ENCODE data around the gene ATP2C1.

The ATP2C1 gene

DNA sequence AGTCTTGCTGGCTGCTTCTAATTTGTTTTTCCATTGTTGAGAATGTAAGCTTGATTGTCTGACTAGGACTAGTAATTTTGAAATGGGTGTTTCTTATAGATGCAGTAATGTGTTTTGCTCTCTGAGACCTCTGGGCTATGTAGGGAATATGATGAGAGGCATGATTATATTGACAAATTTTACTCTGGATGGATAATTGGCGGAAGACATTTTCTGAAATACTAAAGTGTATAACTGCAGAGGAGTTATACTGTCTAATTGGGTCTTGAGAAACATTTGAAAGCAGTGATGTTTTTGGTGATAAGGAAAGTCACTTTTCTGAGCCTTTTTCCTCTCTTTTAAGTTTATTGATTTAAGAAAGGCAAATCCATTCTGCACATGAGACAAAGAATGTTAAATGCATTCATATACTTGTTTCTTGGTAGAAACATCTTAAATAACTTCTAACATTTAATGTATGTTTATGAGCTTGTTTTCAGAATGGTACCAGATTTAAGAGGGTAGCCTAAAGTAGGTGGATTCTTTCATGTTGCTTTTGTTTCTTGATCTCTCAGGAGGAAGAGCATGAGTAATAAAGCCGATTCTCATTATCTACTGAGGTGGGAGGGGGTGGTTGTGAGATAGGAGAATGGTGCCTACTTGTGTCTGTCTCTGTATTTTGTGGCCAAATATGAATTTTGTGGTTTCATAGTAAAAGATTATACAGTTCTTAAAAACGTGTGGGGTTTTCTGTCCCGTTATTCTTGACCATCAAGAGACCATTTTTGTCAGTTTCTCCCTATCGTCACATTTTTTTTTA is 2.0 kb downstream of the ATP2C1 start:
- no peak for DNase-seq

DNA sequence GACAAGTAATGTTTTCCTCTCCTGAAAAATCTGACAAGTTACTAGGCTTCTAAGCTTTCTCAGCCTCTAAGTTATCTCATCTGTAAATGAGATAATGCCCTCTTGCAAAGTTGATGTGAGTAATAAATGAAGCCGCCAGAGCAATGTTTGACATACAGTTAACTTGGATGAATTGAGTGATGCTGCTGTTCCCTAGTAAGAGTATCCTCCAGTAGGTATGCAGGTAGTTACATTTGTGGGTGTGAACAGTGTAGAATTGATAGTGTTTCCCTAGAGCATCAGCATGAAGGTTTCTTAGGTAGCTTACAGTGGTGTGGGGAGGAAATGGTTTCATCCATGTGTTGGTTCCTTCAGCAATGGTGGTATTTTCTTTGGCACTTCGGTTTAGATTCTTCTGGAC is 3.4 kb downstream of the ATP2C1 start:
- DNase-seq, result no peak

- no peak for DNase-seq
Measured at GRCh38 chr3:130900959-130901358, 7.1 kb downstream of the ATP2C1 start.

- no peak for DNase-seq
Measured at GRCh38 chr3:130901463-130902204, 7.8 kb downstream of the ATP2C1 start.

GRCh38 chr3:130903412-130903908 is 9.6 kb downstream of the ATP2C1 start:
- DNase-seq, result no peak

DNA sequence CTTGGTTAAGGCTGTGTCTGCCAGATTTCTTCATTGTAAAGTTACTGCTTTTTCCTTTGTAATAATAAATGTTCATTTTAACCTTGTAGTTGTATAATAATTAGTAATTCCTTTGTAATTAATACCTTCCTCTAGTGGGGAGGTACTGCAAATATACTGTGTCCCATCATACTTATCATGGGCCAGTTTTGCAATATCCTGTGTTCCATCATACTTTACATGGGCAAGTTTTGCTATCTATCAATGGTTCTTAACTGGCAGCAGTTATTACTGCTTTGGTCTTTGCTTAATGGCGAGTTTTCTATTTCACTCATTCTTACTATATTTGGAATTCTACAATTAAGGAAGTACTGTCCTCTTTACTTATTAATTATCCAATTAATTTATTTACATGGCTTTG is 10.6 kb downstream of the ATP2C1 start:
- no peak for DNase-seq

DNA sequence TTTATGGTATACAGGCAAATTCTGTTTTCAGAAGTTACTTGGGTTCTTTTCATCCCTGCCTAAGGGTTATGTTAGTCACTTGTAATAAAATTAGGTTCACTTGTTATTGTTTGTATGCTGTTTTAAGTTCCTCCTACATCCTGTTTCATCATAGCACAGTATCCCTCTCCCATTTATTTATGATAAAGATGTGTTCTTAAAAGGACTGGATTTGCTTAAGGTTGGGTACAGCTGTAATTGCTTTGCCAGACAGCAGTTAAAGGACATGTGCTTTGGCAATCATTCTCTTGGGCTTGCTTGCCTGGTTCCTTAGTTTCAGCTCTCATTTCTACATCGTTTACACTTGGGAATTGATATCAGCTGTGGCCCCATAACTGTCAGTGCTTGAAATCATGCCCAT is 11.7 kb downstream of the ATP2C1 start:
- no peak for DNase-seq

- no peak for DNase-seq
Measured at GRCh38 chr3:130906374-130906995, 12.6 kb downstream of the ATP2C1 start.

- no peak for DNase-seq
Measured at GRCh38 chr3:130907500-130907899, 13.6 kb downstream of the ATP2C1 start.

DNA sequence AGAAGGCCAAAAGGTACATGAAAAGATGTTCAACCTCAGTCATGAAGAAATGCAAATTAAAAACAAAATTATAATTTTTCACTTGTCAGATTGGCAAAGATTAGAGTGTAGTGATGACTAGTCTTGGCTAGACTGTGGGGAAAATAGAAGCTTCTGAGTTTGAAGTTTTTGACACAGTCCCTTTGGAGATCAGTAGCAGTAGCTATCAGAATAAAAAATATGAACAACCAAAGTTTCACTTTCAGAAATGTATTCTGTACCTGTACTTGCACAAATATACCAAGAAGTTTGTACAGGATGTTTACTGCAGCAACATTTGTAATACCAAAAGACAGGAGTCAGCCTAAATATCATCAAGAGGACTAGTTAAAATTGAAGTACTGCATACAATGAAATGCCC is 14.1 kb downstream of the ATP2C1 start:
- DNase-seq, result no peak

DNA sequence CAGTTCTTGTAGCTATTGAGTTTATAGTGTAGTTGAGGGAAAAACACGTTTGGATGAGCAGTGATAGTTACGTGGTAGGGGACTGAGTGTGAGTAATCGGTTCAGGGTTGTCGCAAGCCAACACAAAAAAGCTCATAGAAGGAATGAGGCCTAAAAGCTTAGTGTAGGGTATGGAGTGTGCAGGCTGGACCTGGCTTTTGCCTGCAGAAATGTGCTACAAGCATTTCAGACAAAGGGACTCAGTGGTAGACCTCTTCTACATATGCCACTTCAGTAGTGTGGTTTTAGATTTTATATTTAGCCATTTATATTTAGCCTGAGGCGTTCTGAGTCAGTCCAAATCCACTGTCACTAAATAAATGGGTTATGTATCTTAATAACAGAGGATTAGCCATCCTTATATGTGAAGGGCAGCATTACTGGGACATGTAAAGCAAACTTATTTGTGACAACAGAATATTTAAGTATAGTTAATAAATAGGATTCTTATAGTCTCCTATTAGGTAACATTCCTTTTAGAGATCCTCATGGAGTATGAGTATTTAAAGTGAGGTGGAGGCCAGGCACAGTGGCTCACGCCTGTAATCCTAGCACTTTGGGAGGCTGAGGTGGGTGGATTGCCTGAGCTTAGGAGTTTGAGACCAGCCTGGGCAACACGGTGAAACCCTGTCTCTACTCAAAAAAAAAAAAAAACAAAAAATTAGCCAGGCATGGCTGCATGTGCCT is 21.8 kb downstream of the ATP2C1 start:
- DNase-seq, result no peak

DNA sequence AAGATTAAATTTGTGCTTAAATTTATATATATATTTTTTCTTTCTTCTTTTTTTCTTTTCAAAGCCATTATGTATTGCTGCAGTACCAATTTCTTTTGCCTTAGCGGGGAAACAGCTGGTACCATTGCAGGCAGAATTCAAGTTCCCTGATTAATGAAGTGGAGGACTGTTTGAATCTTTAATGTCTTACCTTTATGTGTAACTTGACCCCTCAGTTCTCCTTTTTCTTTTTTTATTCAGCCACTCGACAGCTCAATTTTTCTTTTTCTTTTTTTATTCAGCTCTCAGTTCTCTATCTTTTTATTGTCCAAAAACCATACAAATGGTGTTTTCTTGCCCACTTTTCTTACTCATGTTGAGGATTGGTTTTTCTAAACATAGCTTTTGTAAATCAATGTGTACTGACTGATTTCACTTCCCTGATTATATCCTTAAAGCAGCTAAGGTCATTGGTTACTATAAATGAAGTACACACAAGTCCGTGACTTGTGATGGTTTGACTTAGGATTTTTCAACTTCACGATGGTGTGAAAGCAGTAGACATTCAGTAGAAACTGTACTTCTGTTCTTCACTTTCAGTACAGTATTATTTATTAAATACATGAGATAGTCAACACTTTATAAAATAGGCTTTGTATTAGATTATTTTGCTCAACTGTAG is 22.8 kb downstream of the ATP2C1 start:
- DNase-seq, result no peak

DNA sequence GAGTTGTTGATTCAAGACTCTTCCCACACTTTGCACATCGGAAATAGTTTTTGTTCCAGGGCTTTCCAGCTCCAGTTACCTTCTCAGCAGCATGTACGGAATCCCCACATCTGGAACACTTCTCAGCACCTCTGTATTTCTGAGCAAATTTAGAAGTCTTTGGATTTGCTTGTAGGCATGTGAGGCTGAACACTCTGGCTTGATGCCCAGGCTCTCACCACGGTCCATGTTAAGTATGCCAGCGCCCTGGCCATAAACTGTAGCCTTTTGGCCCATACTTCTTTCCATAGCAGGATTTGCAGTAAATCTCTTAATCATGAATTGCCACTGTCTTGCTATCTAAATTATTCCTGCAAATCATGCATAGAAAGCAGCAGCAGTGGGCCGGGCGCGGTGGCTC is 24.4 kb downstream of the ATP2C1 start:
- no peak for DNase-seq

DNA sequence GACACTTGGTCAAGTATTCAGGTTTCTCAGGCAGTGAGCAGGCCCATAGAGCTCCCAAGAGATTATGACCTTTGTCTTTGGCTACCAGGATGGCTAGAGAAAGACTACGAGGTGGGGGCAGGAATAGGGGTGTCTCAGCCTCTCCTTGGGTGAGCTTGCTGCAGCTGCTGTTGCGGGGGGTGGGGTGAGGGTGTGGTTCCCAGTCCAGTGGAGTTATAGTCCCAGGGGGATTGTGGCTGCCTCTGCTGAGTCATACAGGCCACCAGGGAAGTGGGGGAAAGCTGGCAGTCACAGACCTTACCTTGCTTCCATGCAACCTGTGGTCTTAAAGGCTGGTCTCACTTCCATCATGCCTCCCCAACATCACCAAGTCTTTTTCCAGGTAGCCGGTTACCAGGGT is 31.7 kb downstream of the ATP2C1 start:
- no peak for DNase-seq

- no peak for DNase-seq
Measured at GRCh38 chr3:130926504-130926903, 32.6 kb downstream of the ATP2C1 start.

- no peak for DNase-seq
Measured at GRCh38 chr3:130929804-130930203, 35.9 kb downstream of the ATP2C1 start.

- DNase-seq, result no peak
Measured at GRCh38 chr3:130932979-130933378, 39.1 kb downstream of the ATP2C1 start.

DNA sequence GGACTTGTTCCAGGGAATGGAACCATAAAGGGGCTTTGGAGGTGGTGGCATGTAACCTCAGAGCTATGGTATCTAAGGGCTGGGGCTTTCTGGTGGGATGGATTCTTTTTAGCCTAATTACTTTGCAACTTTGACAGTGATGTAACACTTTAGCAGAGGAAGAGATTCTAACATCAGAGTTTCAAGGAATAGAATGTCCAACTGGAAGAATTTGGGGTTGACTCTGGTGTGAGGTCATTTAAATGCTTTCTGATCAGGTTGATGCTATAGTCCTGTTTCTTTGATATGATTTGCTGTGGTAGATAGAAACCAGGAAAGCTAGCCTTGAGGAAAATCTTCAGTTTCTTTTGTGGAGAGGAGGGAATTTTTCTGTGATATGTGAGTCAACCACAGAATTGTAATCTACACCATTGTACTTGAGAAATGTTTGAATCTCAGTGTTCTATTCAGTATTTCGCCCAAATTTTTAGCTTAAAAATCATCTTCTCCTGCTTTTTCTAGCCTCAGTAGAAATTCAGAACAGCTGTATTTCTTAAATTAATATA is 40.0 kb downstream of the ATP2C1 start:
- no peak for DNase-seq

GRCh38 chr3:130934442-130935089 is 40.7 kb downstream of the ATP2C1 start:
- DNase-seq, result no peak

- no peak for DNase-seq
Measured at GRCh38 chr3:130935761-130936492, 42.0 kb downstream of the ATP2C1 start.

- DNase-seq, result no peak
Measured at GRCh38 chr3:130939753-130940152, 45.9 kb downstream of the ATP2C1 start.

Measured in activated T-cell treated with anti-CD3 and anti-CD28 coated beads, Interleukin-2, amount 50 U/mL, for 1 hour (primary cell).